ENCODE measurements around the gene ASIP. TPM values are rescaled to one million over a fixed set of nuclear protein-coding genes. Genes with fewer than 3 reads are reported as not detected.

The ASIP gene
- total and polyA plus RNA-seq, 2 of the 13 experiments (the other 11 are each of a cell fraction or from before 2014, with no cell fraction given) = not detected

DNA sequence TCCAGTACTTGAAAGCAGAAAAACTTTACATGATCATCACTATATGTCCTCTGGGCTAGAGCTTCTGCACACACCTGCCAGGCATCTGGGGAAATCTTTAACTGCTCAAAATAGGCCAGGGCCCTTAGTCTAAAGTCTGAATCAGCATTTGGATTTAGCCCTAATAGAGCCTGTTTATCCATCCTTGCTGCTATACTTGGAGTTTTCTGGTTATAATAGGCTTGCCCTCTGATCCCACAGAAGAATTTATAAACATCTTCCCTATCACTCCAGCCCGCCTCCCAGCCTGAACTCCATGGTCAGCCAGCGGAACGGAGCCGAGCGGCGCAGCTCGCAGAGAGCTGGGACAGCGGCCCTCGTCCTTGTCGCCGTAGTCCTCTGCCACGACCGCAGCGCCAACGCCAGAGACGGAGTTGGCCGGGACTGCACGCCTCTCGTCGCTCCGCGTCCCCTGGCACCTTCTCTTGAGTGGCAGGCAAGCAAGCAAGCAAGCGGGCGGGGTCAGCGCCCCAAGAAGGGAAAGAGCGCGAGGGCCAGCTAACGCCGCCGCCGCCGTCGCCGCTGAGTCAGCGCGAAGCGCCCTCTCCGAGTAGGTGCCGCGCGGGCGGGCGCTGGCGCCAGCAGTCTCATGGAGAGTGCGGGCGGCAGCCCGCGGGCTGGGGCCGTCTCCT is 25.4 kb upstream of the ASIP start (continued):
- TF ChIP-seq U2AF2 (IDR thresholded peaks at IDR 0.05; ENCODE audit: low read depth, low read length) (no peak), MIXL1 (CRISPR knock-in tag; IDR thresholded peaks at IDR 0.05) (no peak), SMAD9 (CRISPR knock-in tag; IDR thresholded peaks at IDR 0.05) (peak; percentile 71; the same call in 1 of the 2 replicates), ZNF784 (CRISPR knock-in tag; IDR thresholded peaks at IDR 0.05; ENCODE audit: borderline replicate concordance) (peak; percentile 88; the same call in 1 of the 2 replicates), ZNF12 (CRISPR knock-in tag; IDR thresholded peaks at IDR 0.05) (no peak), ZFYVE20 (CRISPR knock-in tag; IDR thresholded peaks at IDR 0.05; ENCODE audit: borderline replicate concordance, low read depth) (no peak), RFX5 (IDR thresholded peaks at IDR 0.05; ENCODE audit: low read depth, low read length) (no peak), ATM (IDR thresholded peaks at IDR 0.05; ENCODE audit: borderline replicate concordance) (no peak), FOXK1 (CRISPR knock-in tag; IDR thresholded peaks at IDR 0.05; ENCODE audit: borderline replicate concordance, low read depth) (no peak), ZNF343 (CRISPR knock-in tag; IDR thresholded peaks at IDR 0.05) (no peak), MYNN (CRISPR knock-in tag; IDR thresholded peaks at IDR 0.05; ENCODE audit: low read depth) (no peak), FOXC1 (CRISPR knock-in tag; IDR thresholded peaks at IDR 0.05; ENCODE audit: borderline replicate concordance) (peak; percentile 80), SP4 (CRISPR knock-in tag; IDR thresholded peaks at IDR 0.05) (no peak; the same call in 1 of the 2 replicates), SP5 (CRISPR knock-in tag; IDR thresholded peaks at IDR 0.05; ENCODE audit: borderline replicate concordance, low read depth) (0 out of 2 replicates have a peak, but pooled peaks have one; percentile 33), NCOA1 (CRISPR knock-in tag; IDR thresholded peaks at IDR 0.05) (peak; percentile 29; the same call in 1 of the 2 replicates)
- TF ChIP-seq, protein P1, sequence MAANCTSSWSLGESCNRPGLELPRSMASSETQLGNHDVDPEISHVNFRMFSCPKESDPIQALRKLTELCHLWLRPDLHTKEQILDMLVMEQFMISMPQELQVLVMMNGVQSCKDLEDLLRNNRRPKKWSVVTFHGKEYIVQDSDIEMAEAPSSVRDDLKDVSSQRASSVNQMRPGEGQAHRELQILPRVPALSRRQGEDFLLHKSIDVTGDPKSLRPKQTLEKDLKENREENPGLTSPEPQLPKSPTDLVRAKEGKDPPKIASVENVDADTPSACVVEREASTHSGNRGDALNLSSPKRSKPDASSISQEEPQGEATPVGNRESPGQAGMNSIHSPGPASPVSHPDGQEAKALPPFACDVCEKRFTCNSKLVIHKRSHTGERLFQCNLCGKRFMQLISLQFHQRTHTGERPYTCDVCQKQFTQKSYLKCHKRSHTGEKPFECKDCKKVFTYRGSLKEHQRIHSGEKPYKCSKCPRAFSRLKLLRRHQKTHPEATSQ (CRISPR knock-in tag; IDR thresholded peaks at IDR 0.05; ENCODE audit: borderline replicate concordance) = no peak
- TF ChIP-seq, protein P2, sequence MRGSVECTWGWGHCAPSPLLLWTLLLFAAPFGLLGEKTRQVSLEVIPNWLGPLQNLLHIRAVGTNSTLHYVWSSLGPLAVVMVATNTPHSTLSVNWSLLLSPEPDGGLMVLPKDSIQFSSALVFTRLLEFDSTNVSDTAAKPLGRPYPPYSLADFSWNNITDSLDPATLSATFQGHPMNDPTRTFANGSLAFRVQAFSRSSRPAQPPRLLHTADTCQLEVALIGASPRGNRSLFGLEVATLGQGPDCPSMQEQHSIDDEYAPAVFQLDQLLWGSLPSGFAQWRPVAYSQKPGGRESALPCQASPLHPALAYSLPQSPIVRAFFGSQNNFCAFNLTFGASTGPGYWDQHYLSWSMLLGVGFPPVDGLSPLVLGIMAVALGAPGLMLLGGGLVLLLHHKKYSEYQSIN (CRISPR knock-in tag; IDR thresholded peaks at IDR 0.05; ENCODE audit: borderline replicate concordance) = no peak
- TF ChIP-seq, protein P3, sequence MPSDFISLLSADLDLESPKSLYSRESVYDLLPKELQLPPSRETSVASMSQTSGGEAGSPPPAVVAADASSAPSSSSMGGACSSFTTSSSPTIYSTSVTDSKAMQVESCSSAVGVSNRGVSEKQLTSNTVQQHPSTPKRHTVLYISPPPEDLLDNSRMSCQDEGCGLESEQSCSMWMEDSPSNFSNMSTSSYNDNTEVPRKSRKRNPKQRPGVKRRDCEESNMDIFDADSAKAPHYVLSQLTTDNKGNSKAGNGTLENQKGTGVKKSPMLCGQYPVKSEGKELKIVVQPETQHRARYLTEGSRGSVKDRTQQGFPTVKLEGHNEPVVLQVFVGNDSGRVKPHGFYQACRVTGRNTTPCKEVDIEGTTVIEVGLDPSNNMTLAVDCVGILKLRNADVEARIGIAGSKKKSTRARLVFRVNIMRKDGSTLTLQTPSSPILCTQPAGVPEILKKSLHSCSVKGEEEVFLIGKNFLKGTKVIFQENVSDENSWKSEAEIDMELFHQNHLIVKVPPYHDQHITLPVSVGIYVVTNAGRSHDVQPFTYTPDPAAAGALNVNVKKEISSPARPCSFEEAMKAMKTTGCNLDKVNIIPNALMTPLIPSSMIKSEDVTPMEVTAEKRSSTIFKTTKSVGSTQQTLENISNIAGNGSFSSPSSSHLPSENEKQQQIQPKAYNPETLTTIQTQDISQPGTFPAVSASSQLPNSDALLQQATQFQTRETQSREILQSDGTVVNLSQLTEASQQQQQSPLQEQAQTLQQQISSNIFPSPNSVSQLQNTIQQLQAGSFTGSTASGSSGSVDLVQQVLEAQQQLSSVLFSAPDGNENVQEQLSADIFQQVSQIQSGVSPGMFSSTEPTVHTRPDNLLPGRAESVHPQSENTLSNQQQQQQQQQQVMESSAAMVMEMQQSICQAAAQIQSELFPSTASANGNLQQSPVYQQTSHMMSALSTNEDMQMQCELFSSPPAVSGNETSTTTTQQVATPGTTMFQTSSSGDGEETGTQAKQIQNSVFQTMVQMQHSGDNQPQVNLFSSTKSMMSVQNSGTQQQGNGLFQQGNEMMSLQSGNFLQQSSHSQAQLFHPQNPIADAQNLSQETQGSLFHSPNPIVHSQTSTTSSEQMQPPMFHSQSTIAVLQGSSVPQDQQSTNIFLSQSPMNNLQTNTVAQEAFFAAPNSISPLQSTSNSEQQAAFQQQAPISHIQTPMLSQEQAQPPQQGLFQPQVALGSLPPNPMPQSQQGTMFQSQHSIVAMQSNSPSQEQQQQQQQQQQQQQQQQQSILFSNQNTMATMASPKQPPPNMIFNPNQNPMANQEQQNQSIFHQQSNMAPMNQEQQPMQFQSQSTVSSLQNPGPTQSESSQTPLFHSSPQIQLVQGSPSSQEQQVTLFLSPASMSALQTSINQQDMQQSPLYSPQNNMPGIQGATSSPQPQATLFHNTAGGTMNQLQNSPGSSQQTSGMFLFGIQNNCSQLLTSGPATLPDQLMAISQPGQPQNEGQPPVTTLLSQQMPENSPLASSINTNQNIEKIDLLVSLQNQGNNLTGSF (CRISPR knock-in tag; IDR thresholded peaks at IDR 0.05) = no peak; the same call in 1 of the 2 replicates
- TF ChIP-seq, protein P4, sequence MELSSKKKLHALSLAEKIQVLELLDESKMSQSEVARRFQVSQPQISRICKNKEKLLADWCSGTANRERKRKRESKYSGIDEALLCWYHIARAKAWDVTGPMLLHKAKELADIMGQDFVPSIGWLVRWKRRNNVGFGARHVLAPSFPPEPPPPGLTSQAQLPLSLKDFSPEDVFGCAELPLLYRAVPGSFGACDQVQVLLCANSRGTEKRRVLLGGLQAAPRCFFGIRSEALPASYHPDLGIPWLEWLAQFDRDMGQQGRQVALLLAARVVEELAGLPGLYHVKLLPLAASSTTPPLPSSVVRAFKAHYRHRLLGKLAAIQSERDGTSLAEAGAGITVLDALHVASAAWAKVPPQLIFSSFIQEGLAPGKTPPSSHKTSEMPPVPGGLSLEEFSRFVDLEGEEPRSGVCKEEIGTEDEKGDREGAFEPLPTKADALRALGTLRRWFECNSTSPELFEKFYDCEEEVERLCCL (CRISPR knock-in tag; IDR thresholded peaks at IDR 0.05; ENCODE audit: borderline replicate concordance) = no peak

Data from HepG2 (cell line).